HCT116 (cell line): Measurements from ENCODE around the gene VWF. TPM values are rescaled to one million over a fixed set of nuclear protein-coding genes. Genes with fewer than 3 reads are reported as not detected.

Source experiments
- ATAC-seq: fragments of 200-7000 bp; cut with Tn5 transposase; 2 replicates; pipeline ENCODE4 v1.9.1; 2020; ENCODE audit warnings: mild to moderate bottlenecking, moderate library complexity
- BruUV-seq: library from RNA; stranded (reverse); fragments of 400-500 nt; replicated peaks from 2 replicates; lab custom pipeline; 2021; lab: Mats Ljungman, UMichigan
- CTCF ChIA-PET: fragments of 300-600 bp; sonication (Branson Sonifier 250); formaldehyde crosslinking; loops from one replicate; lab custom pipeline; 2021; ENCODE audit warnings: antibody characterized with exemption; lab: Charles Lee
- POLR2A ChIA-PET: fragments of 300-600, 350-600 bp; sonication (Branson Sonifier 250); formaldehyde crosslinking; loops from one replicate; lab custom pipeline; 2021; ENCODE audit warnings: antibody characterized with exemption; lab: Charles Lee
- RAD21 ChIA-PET, 2 experiments: fragments of 300-600 bp; sonication (Branson Sonifier 250); formaldehyde crosslinking; loops; one replicate each; lab custom pipeline; 2023; ENCODE audit warnings: low total read pairs in 2 of 2; ENCODE audit not compliant: uncharacterized antibody in 2 of 2, unreplicated experiment in 2 of 2, low non-redundant PET in 1 of 2; lab: Charles Lee
- DNase-seq: peaks from one replicate; pipeline ENCODE4 v3.0.0-alpha.2; 2010; ENCODE audit warnings: low read depth, low spot score
- H2AFZ ChIP-seq: fragments of 200-600 bp; shearing (Covaris generic), sonication (generic); 2 replicates; pipeline ENCODE4 v1.6.1; 2017; ENCODE audit warnings: low read depth, mixed run types, mixed read lengths, antibody characterized with exemption, low read length; ENCODE audit not compliant: poor library complexity, severe bottlenecking
- H3K27ac ChIP-seq: 2 replicates; pipeline ENCODE4 v1.5.1; 2012; ENCODE audit warnings: low read depth, low read length
- H3K27me3 ChIP-seq: fragments of 200-600 bp; sonication (generic); 2 replicates; pipeline ENCODE4 v1.6.1; 2016; ENCODE audit warnings: mixed run types, low read length, mixed read lengths; ENCODE audit not compliant: insufficient read depth
- H3K36me3 ChIP-seq, 2 experiments: fragments of 200-500 bp in 1 of 2; fragments of 200-600 bp in 1 of 2; sonication (Bioruptor generic) in 1 of 2; sonication (generic) in 1 of 2; 2 replicates each; pipeline versions ENCODE4 v1.5.1 to v1.6.1; 2014 to 2016; ENCODE audit warnings: low read length in 2 of 2, inconsistent platforms in 1 of 2, mixed read lengths in 1 of 2, mixed run types in 1 of 2; ENCODE audit not compliant: insufficient read depth in 2 of 2, control insufficient read depth in 1 of 2
- H3K4me1 ChIP-seq, 2 experiments: fragments of 200-600 bp in 1 of 2; sonication (generic) in 1 of 2; 2 replicates each; pipeline versions ENCODE4 v1.5.1 to v1.6.1; 2012 to 2017; ENCODE audit warnings: low read length in 2 of 2, inconsistent platforms in 1 of 2, mild to moderate bottlenecking in 1 of 2, mixed read lengths in 1 of 2, mixed run types in 1 of 2, moderate library complexity in 1 of 2; ENCODE audit not compliant: insufficient read depth in 2 of 2, control insufficient read depth in 1 of 2
- H3K4me2 ChIP-seq: fragments of 200-600 bp; sonication (generic); 2 replicates; pipeline ENCODE4 v1.6.1; 2017; ENCODE audit warnings: mixed run types, low read length, mixed read lengths
- H3K4me3 ChIP-seq, 2 experiments: fragments of 200-600 bp in 1 of 2; sonication (generic) in 1 of 2; replicated peaks in 1 of 2; 2 replicates each; pipeline ENCODE4 v1.5.1; 2011 to 2016; ENCODE audit warnings: low read length in 2 of 2, control low read depth in 1 of 2, low read depth in 1 of 2, mild to moderate bottlenecking in 1 of 2, mixed read lengths in 1 of 2, mixed run types in 1 of 2
- H3K79me2 ChIP-seq: fragments of 200-600 bp; sonication (generic); 2 replicates; pipeline ENCODE4 v1.6.1; 2017; ENCODE audit warnings: mild to moderate bottlenecking, mixed run types, low read length, moderate library complexity, mixed read lengths; ENCODE audit not compliant: insufficient read depth
- H3K9ac ChIP-seq: fragments of 200-600 bp; sonication (generic); 2 replicates; pipeline ENCODE4 v1.6.1; 2016; ENCODE audit warnings: low read length, mixed read lengths
- H3K9me2 ChIP-seq: fragments of 200-600 bp; sonication (generic), shearing (Covaris generic); 2 replicates; pipeline ENCODE4 v1.6.1; 2017; ENCODE audit warnings: mixed run types, mild to moderate bottlenecking, moderate library complexity; ENCODE audit not compliant: insufficient read depth
- H3K9me3 ChIP-seq, 2 experiments: fragments of 200-500 bp in 1 of 2; fragments of 200-600 bp in 1 of 2; sonication (Bioruptor generic) in 1 of 2; sonication (generic) in 1 of 2; 2 replicates each; pipeline ENCODE4 v1.6.1; 2014 to 2017; ENCODE audit warnings: low read length in 2 of 2, mixed read lengths in 2 of 2, inconsistent platforms in 1 of 2, low read depth in 1 of 2, mild to moderate bottlenecking in 1 of 2, mixed run types in 1 of 2, moderate library complexity in 1 of 2; ENCODE audit not compliant: control insufficient read depth in 1 of 2, insufficient read depth in 1 of 2
- H4K20me1 ChIP-seq: fragments of 200-600 bp; sonication (generic), shearing (Covaris generic); 2 replicates; pipeline ENCODE4 v1.6.1; 2017; ENCODE audit warnings: mixed run types, mild to moderate bottlenecking, moderate library complexity; ENCODE audit not compliant: insufficient read depth
- EGR1 ChIP-seq: IDR thresholded peaks from 2 replicates; pipeline ENCODE4 v1.6.1; 2012; ENCODE audit warnings: low read depth
- JUND ChIP-seq: IDR thresholded peaks from 2 replicates; pipeline ENCODE4 v1.6.1; 2012
- POLR2A ChIP-seq: IDR thresholded peaks from 2 replicates; pipeline ENCODE4 v1.7.0; 2011; ENCODE audit warnings: borderline replicate concordance; ENCODE audit not compliant: insufficient read depth, insufficient read length; ENCODE audit errors: extremely low read depth
- POLR2AphosphoS5 ChIP-seq: IDR thresholded peaks from 2 replicates; pipeline ENCODE4 v1.6.1; 2011; ENCODE audit warnings: mild to moderate bottlenecking, low read depth, low read length, moderate library complexity
- RAD21 ChIP-seq: IDR thresholded peaks from 2 replicates; pipeline ENCODE4 v1.6.1; 2012; ENCODE audit warnings: low read depth, mild to moderate bottlenecking
- REST ChIP-seq: IDR thresholded peaks from 2 replicates; pipeline ENCODE4 v1.6.1; 2012; ENCODE audit warnings: low read depth
- SIN3A ChIP-seq: IDR thresholded peaks from 2 replicates; pipeline ENCODE4 v1.6.1; 2012; ENCODE audit warnings: low read depth
- TCF7L2 ChIP-seq: IDR thresholded peaks from 2 replicates; pipeline ENCODE4 v1.7.0; 2011; ENCODE audit warnings: borderline replicate concordance, inconsistent platforms; ENCODE audit not compliant: insufficient read depth, insufficient read length; ENCODE audit errors: extremely low read depth
- intact Hi-C: fragments of 100-400 bp; cut with micrococcal nuclease; formaldehyde crosslinking; loops from 2 replicates; pipeline ENCODE4 v1.10.0; 2022
- total RNA-seq: library from RNA; stranded (reverse); gene quantifications from one replicate; pipeline ENCODE4 v1.2.1, GENCODE V29; 2021; ENCODE audit not compliant: unreplicated experiment
- TF ChIP-seq, protein P1 (sequence below), 3 experiments: fragments of 200-600 bp in 1 of 3; sonication (generic) in 1 of 3; IDR thresholded peaks in 2 of 3; conservative IDR thresholded peaks in 1 of 3; 2 replicates each; pipeline ENCODE4 v1.5.1; 2012 to 2017; ENCODE audit warnings: low read depth in 2 of 3, low read length in 2 of 3, antibody characterized with exemption in 1 of 3, borderline replicate concordance in 1 of 3, control low read depth in 1 of 3, mild to moderate bottlenecking in 1 of 3, mixed read lengths in 1 of 3, mixed run types in 1 of 3, moderate library complexity in 1 of 3; ENCODE audit not compliant: insufficient read depth in 1 of 3
- TF ChIP-seq, protein P2 (sequence below): IDR thresholded peaks from 2 replicates; pipeline ENCODE4 v1.6.1; 2012

Gene VWF
- total RNA-seq, 1 experiment from 2014 or later = 0.57 TPM

- 0 out of 2 replicates have a peak, but pooled peaks have one; percentile 14 for ATAC-seq
- H3K27me3 ChIP-seq = peaks cover 25% of the 10 kb centered on the region; the same call in 1 of the 2 replicates
Observed at GRCh38 chr12:5913387-5913786, 211.1 kb downstream of the VWF start.

More at GRCh38 chr12:5913387-5913786, 211.1 kb downstream of the VWF start:
- H4K20me1 ChIP-seq = no peaks in the 10 kb centered on the region
- RAD21 ChIA-PET = no interaction called here
- POLR2A ChIA-PET = no interaction called here
- H3K4me2 ChIP-seq = no peak overlapping the region
- no peaks in the 10 kb centered on the region for H3K4me1 ChIP-seq
- CTCF ChIA-PET = interaction anchor here (2.1 kb wide), 1 partner anchor 125 kb away, joined by 9 read pairs; no protein-coding TSS in a partner anchor
- no peaks in the 10 kb centered on the region for H3K79me2 ChIP-seq
- no peak overlapping the region for H3K27ac ChIP-seq
- intact Hi-C loops = loop anchor here (1.0 kb wide), 1 partner anchor 127 kb away; no protein-coding TSS in a partner anchor
- no peak overlapping the region for H3K9ac ChIP-seq
- H3K36me3 ChIP-seq = no peaks in the 10 kb centered on the region
- no TSS peak for BruUV-seq
- no peak for DNase-seq
- H3K4me3 ChIP-seq = no peak overlapping the region
- H3K9me3 ChIP-seq = no peaks in the 10 kb centered on the region
- H2AFZ ChIP-seq = no peak overlapping the region
- no peaks in the 10 kb centered on the region for H3K9me2 ChIP-seq
- TF ChIP-seq RAD21 = no peak
- TF ChIP-seq POLR2AphosphoS5 = no peak
- TF ChIP-seq REST = no peak
- TF ChIP-seq, protein P1, sequence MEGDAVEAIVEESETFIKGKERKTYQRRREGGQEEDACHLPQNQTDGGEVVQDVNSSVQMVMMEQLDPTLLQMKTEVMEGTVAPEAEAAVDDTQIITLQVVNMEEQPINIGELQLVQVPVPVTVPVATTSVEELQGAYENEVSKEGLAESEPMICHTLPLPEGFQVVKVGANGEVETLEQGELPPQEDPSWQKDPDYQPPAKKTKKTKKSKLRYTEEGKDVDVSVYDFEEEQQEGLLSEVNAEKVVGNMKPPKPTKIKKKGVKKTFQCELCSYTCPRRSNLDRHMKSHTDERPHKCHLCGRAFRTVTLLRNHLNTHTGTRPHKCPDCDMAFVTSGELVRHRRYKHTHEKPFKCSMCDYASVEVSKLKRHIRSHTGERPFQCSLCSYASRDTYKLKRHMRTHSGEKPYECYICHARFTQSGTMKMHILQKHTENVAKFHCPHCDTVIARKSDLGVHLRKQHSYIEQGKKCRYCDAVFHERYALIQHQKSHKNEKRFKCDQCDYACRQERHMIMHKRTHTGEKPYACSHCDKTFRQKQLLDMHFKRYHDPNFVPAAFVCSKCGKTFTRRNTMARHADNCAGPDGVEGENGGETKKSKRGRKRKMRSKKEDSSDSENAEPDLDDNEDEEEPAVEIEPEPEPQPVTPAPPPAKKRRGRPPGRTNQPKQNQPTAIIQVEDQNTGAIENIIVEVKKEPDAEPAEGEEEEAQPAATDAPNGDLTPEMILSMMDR (IDR thresholded peaks at IDR 0.05 in 2 of 3, conservative IDR thresholded peaks at IDR 0.05 in 1 of 3; ENCODE audit: borderline replicate concordance in 1 of 3, insufficient read depth in 1 of 3, low read depth in 2 of 3, low read length in 2 of 3) = no peak
- no peak for TF ChIP-seq JUND
- TF ChIP-seq TCF7L2 = no peak
- TF ChIP-seq SIN3A = no peak
- TF ChIP-seq POLR2A = no peak
- no peak for TF ChIP-seq EGR1
- TF ChIP-seq, protein P2, sequence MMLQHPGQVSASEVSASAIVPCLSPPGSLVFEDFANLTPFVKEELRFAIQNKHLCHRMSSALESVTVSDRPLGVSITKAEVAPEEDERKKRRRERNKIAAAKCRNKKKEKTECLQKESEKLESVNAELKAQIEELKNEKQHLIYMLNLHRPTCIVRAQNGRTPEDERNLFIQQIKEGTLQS = no peak
